Stomach (tissue), 19 donors: ENCODE data around the gene FAM8A1. TPM values are rescaled to one million over a fixed set of nuclear protein-coding genes. Genes with fewer than 3 reads are reported as not detected.
A peak's percentile ranks its signal among the peaks of the same experiment; 100 is the strongest.

Experiments
- DNase-seq, 2 donors: peaks; one replicate each; pipeline versions ENCODE4 v3.0.0 to v3.0.0-alpha.2; 2013 to 2019
- H3K27ac ChIP-seq, 5 donors: fragments of 200-600 bp in 4 of 5; sonication (generic) in 4 of 5; one replicate each; pipeline ENCODE4 v1.5.1; 2013 to 2019; ENCODE audit warnings: mild to moderate bottlenecking in 1 of 5, moderate library complexity in 1 of 5
- H3K27me3 ChIP-seq, 3 donors: fragments of 200-600 bp; sonication (generic); one replicate each; pipeline ENCODE4 v1.5.1; 2017 to 2019; ENCODE audit warnings: mixed run types in 1 of 3
- H3K36me3 ChIP-seq, 4 donors: fragments of 200-600 bp; sonication (generic); 1 replicate in 3 of 4; 2 replicates in 1 of 4; pipeline ENCODE4 v1.5.1; 2016 to 2019
- H3K4me1 ChIP-seq, 4 donors: fragments of 200-600 bp; sonication (generic); one replicate each; pipeline ENCODE4 v1.5.1; 2016 to 2019
- H3K4me3 ChIP-seq, 4 donors: fragments of 200-600 bp; sonication (generic) in 3 of 4; one replicate each; pipeline ENCODE4 v1.5.1; 2016 to 2019; ENCODE audit warnings: mild to moderate bottlenecking in 1 of 4
- H3K9me3 ChIP-seq, 4 donors: fragments of 200-600 bp; sonication (generic); one replicate each; pipeline ENCODE4 v1.5.1; 2016 to 2019
- CTCF ChIP-seq, 7 experiments: fragments of 450-650 bp in 4 of 7; fragments of 200-600 bp in 3 of 7; sonication (generic) in 3 of 7; IDR thresholded peaks; one replicate each; pipeline ENCODE4 v1.5.1; 2016 to 2019; ENCODE audit warnings: antibody characterized with exemption in 7 of 7, control low read depth in 2 of 7, mild to moderate bottlenecking in 1 of 7
- EP300 ChIP-seq: sonication (generic); formaldehyde crosslinking; IDR thresholded peaks from one replicate; pipeline ENCODE4 v1.6.1; 2017; ENCODE audit warnings: antibody characterized with exemption
- POLR2A ChIP-seq, 4 donors: fragments of 450-650 bp; IDR thresholded peaks; one replicate each; pipeline ENCODE4 v1.6.1; 2016; ENCODE audit warnings: antibody characterized with exemption in 4 of 4, control low read depth in 2 of 4, mild to moderate bottlenecking in 1 of 4, moderate library complexity in 1 of 4
- POLR2AphosphoS5 ChIP-seq, 3 donors: sonication (generic); formaldehyde crosslinking; IDR thresholded peaks; one replicate each; pipeline ENCODE4 v1.6.1; 2016; ENCODE audit warnings: antibody characterized with exemption in 3 of 3
- WGBS, 5 donors: extraction: QIAGEN DNeasy Blood & Tissue Kit in 3 of 5; methylation state at CpG; one replicate each; pipeline versions ENCODE4 v1.1.5 to v1.1.7; 2013 to 2018; 5-methylcytosine and 5-hydroxymethylcytosine counted together
- intact Hi-C: fragments of 100-400 bp; cut with DNase I; formaldehyde crosslinking; loops from one replicate; pipeline ENCODE4 v1.15.1; 2023; ENCODE audit warnings: low total_unique reads
- long read RNA-seq, 10 donors: transcript quantifications; one replicate each; lab custom pipeline, GENCODE V29; 2026
- polyA plus RNA-seq, 3 donors: library from polyadenylated mRNA; stranded (reverse); fragments of 200-250 nt; gene quantifications; one replicate each; pipeline ENCODE4 v1.2.3, GENCODE V29; 2013
- total RNA-seq, 5 donors: library from RNA; depleted of rRNA; stranded (reverse); fragments of >200 nt; gene quantifications; one replicate each; pipeline versions ENCODE4 v1.1.0 to v1.2.3, GENCODE V29; 2014 to 2016
- donor health status: healthy with polysubstance abuse.
- donor health status: Bipolar disorder and iron deficiency.
- donor health status: healthy.

FAM8A1 gene
- total RNA-seq (10 to 100 TPM; 17.0 to 42.4 (median 29.2) TPM), polyA plus RNA-seq (1 to 10 TPM; 5.2 to 7.4 (median 5.7) TPM)
- long read RNA-seq, donor 1, full-length matches to known transcripts = 1 of 1 reads
- long read RNA-seq, donor 1, partial matches to known transcripts = 0 of 1 reads
- long read RNA-seq, donor 1, other reads (novel, unspliced or antisense) = 0 of 1 reads
- long read RNA-seq, donor 2, full-length matches to known transcripts = 6 of 6 reads
- long read RNA-seq, donor 2, partial matches to known transcripts = 0 of 6 reads
- long read RNA-seq, donor 2, other reads (novel, unspliced or antisense) = 0 of 6 reads
- long read RNA-seq, donor 3, full-length matches to known transcripts = 5 of 5 reads
- long read RNA-seq, donor 3, partial matches to known transcripts = 0 of 5 reads
- long read RNA-seq, donor 3, other reads (novel, unspliced or antisense) = 0 of 5 reads
- long read RNA-seq, donor 4 = 0 reads
- long read RNA-seq, donor 5, full-length matches to known transcripts = 3 of 3 reads
- long read RNA-seq, donor 5, partial matches to known transcripts = 0 of 3 reads
- long read RNA-seq, donor 5, other reads (novel, unspliced or antisense) = 0 of 3 reads
- long read RNA-seq, donor 6, full-length matches to known transcripts = 12 of 12 reads
- long read RNA-seq, donor 6, partial matches to known transcripts = 0 of 12 reads
- long read RNA-seq, donor 6, other reads (novel, unspliced or antisense) = 0 of 12 reads
- long read RNA-seq, donor 7, full-length matches to known transcripts = 10 of 17 reads
- long read RNA-seq, donor 7, partial matches to known transcripts = 7 of 17 reads
- long read RNA-seq, donor 7, other reads (novel, unspliced or antisense) = 0 of 17 reads
- long read RNA-seq, donor 8, full-length matches to known transcripts = 4 of 41 reads
- long read RNA-seq, donor 8, partial matches to known transcripts = 37 of 41 reads
- long read RNA-seq, donor 8, other reads (novel, unspliced or antisense) = 0 of 41 reads
- long read RNA-seq, donor 9, full-length matches to known transcripts = 4 of 11 reads
- long read RNA-seq, donor 9, partial matches to known transcripts = 7 of 11 reads
- long read RNA-seq, donor 9, other reads (novel, unspliced or antisense) = 0 of 11 reads
- long read RNA-seq, donor 10, full-length matches to known transcripts = 4 of 4 reads
- long read RNA-seq, donor 10, partial matches to known transcripts = 0 of 4 reads
- long read RNA-seq, donor 10, other reads (novel, unspliced or antisense) = 0 of 4 reads

GRCh38 chr6:17599877-17600526, at the start of gene FAM8A1:
Gene FAM8A1, plus strand, starts transcription at chr6:17600302. Its CDS starts 108 bp downstream, at chr6:17600410.
- peak within 1 kb of the TSS; percentile 79 to 97 (median 89) for H3K4me3 ChIP-seq
- H3K27ac ChIP-seq = peak within 1 kb of the TSS; percentile 93 to 100 (median 97)
- H3K9me3 ChIP-seq = no peaks in the 10 kb centered on the region
- TF ChIP-seq POLR2AphosphoS5 (IDR thresholded peaks at IDR 0.05) (peak; percentile 72 to 91 (median 83)), POLR2A (IDR thresholded peaks at IDR 0.05) (peak in 1 of 4 donors; percentile 24), EP300 (no peak), CTCF (IDR thresholded peaks at IDR 0.05) (peak in 5 of 7 experiments; percentile 41 to 65 (median 58))
- peak; percentile 96 to 98 for DNase-seq
- H3K36me3 ChIP-seq = peaks cover 0 to 26% (median 19%) of the 10 kb centered on the region in 4 donors
- H3K4me1 ChIP-seq = peaks cover 12 to 44% (median 33%) of the 10 kb centered on the region in 4 donors
- intact Hi-C loops = no loop called here
- H3K27me3 ChIP-seq = no peaks in the 10 kb centered on the region
- WGBS, 5 donors = 6 to 10% (median 7%) methylated on average over 16 to 42 of the region's 42 CpGs

- intact Hi-C loops = no loop called here
Measured at GRCh38 chr6:17551383-17551958, 48.6 kb upstream of the FAM8A1 start.

GRCh38 chr6:17552861-17553260, 47.2 kb upstream of the FAM8A1 start:
- WGBS, 5 donors = 72 to 83% (median 80%) methylated on average over 3 of the region's 3 CpGs
- no peak overlapping the region for H3K4me3 ChIP-seq
- H3K4me1 ChIP-seq = no peaks in the 10 kb centered on the region
- TF ChIP-seq POLR2A (IDR thresholded peaks at IDR 0.05) (no peak), POLR2AphosphoS5 (IDR thresholded peaks at IDR 0.05) (no peak), EP300 (no peak), CTCF (IDR thresholded peaks at IDR 0.05) (no peak)
- H3K27me3 ChIP-seq = no peaks in the 10 kb centered on the region
- no peaks in the 10 kb centered on the region for H3K9me3 ChIP-seq
- intact Hi-C loops = no loop called here
- peaks cover 0 to 23% (median 0%) of the 10 kb centered on the region in 4 donors for H3K36me3 ChIP-seq
- no peak overlapping the region for H3K27ac ChIP-seq
- no peak for DNase-seq

More at GRCh38 chr6:17551383-17551958, 48.6 kb upstream of the FAM8A1 start:
- TF ChIP-seq CTCF (IDR thresholded peaks at IDR 0.05) (no peak), EP300 (no peak), POLR2A (IDR thresholded peaks at IDR 0.05) (no peak), POLR2AphosphoS5 (IDR thresholded peaks at IDR 0.05) (no peak)
- no peak for DNase-seq
- H3K27ac ChIP-seq = no peak overlapping the region
- H3K4me1 ChIP-seq = no peaks in the 10 kb centered on the region
- H3K9me3 ChIP-seq = no peaks in the 10 kb centered on the region
- H3K36me3 ChIP-seq = peaks cover 0 to 20% (median 0%) of the 10 kb centered on the region in 4 donors
- H3K4me3 ChIP-seq = no peak overlapping the region
- 85 to 91% (median 88%) methylated on average over 9 of the region's 9 CpGs for WGBS, 5 donors
- no peaks in the 10 kb centered on the region for H3K27me3 ChIP-seq
